H1 (cell line): ENCODE results near the gene AK8. TPM values are rescaled to one million over a fixed set of nuclear protein-coding genes. Genes with fewer than 3 reads are reported as not detected.

ENCODE experiments used
- CTCF ChIA-PET: fragments of 300-600 bp; sonication (Branson Sonifier 250); formaldehyde crosslinking; loops from one replicate; lab custom pipeline; 2021; ENCODE audit not compliant: partially characterized antibody; lab: Charles Lee
- POLR2A ChIA-PET: fragments of 300-600 bp; sonication (Branson Sonifier 250); formaldehyde crosslinking; loops from one replicate; lab custom pipeline; 2021; ENCODE audit warnings: inconsistent platforms; ENCODE audit not compliant: partially characterized antibody; lab: Charles Lee
- DNase-seq, 2 experiments: peaks; one replicate each; pipeline versions ENCODE4 v3.0.0 to v3.0.0-alpha.2; 2010 to 2022; ENCODE audit warnings: low spot score in 2 of 2, low read depth in 1 of 2, mixed read lengths in 1 of 2
- FAIRE-seq: peaks from 2 replicates; lab custom pipeline; 2011; peaks lifted over from hg19 to GRCh38; lab: Jason Lieb, UNC
- H2AFZ ChIP-seq: 2 replicates; pipeline ENCODE4 v1.8.1; 2012; ENCODE audit warnings: low read length, inconsistent platforms
- H2AK5ac ChIP-seq: 2 replicates; pipeline ENCODE4 v1.6.1; 2013; ENCODE audit warnings: low read depth, low read length
- H2BK120ac ChIP-seq: replicated peaks from 2 replicates; pipeline ENCODE3; 2013; ENCODE audit warnings: low read depth, low read length, inconsistent platforms
- H2BK12ac ChIP-seq: 2 replicates; pipeline ENCODE4 v1.6.1; 2013; ENCODE audit warnings: low read depth, low read length
- H2BK15ac ChIP-seq: 2 replicates; pipeline ENCODE4 v1.6.1; 2013; ENCODE audit warnings: low read length
- H2BK20ac ChIP-seq: 2 replicates; pipeline ENCODE4 v1.6.1; 2013; ENCODE audit warnings: low read length
- H2BK5ac ChIP-seq: 2 replicates; pipeline ENCODE4 v1.6.1; 2013; ENCODE audit warnings: low read depth, low read length
- H3K14ac ChIP-seq: 2 replicates; pipeline ENCODE4 v1.6.1; 2013; ENCODE audit warnings: inconsistent platforms; ENCODE audit not compliant: insufficient read length
- H3K18ac ChIP-seq: 2 replicates; pipeline ENCODE4 v1.6.1; 2013; ENCODE audit warnings: low read length; ENCODE audit errors: extremely low read depth
- H3K23ac ChIP-seq: 2 replicates; pipeline ENCODE4 v1.6.1; 2013; ENCODE audit warnings: inconsistent platforms; ENCODE audit not compliant: insufficient read length
- H3K23me2 ChIP-seq: 2 replicates; pipeline ENCODE4 v1.6.1; 2013; ENCODE audit warnings: low read depth, low read length
- H3K27ac ChIP-seq: 2 replicates; pipeline ENCODE4 v1.6.1; 2011; ENCODE audit warnings: low read depth, low read length, inconsistent platforms
- H3K27me3 ChIP-seq, 4 experiments: replicated peaks in 1 of 4; 1 replicate in 1 of 4; 2 replicates in 3 of 4; pipeline versions ENCODE4 v1.6.1 to v1.8.1; 2011 to 2013; ENCODE audit warnings: low read length in 3 of 4, mild to moderate bottlenecking in 3 of 4, inconsistent platforms in 2 of 4, mixed read lengths in 2 of 4, moderate library complexity in 1 of 4; ENCODE audit not compliant: control insufficient read depth in 3 of 4, insufficient read depth in 3 of 4; ENCODE audit errors: extremely low read depth in 1 of 4
- H3K36me3 ChIP-seq, 4 experiments: 2 replicates each; pipeline versions ENCODE4 v1.6.1 to v1.8.1; 2011 to 2013; ENCODE audit warnings: mild to moderate bottlenecking in 4 of 4, low read length in 3 of 4, moderate library complexity in 2 of 4, control low read depth in 1 of 4, inconsistent platforms in 1 of 4; ENCODE audit not compliant: insufficient read depth in 4 of 4, control insufficient read depth in 2 of 4
- H3K4ac ChIP-seq: replicated peaks from 2 replicates; pipeline ENCODE3; 2013; ENCODE audit warnings: low read length, low read depth, mixed read lengths, inconsistent platforms; ENCODE audit not compliant: insufficient read length
- H3K4me1 ChIP-seq, 4 experiments: replicated peaks in 1 of 4; 1 replicate in 1 of 4; 2 replicates in 3 of 4; pipeline versions ENCODE4 v1.6.1 to v1.8.1; 2011 to 2013; ENCODE audit warnings: low read length in 3 of 4, inconsistent platforms in 2 of 4, mixed read lengths in 1 of 4; ENCODE audit not compliant: insufficient read depth in 4 of 4, control insufficient read depth in 3 of 4
- H3K4me2 ChIP-seq, 2 experiments: 2 replicates each; pipeline versions ENCODE4 v1.6.1 to v1.8.1; 2011 to 2013; ENCODE audit warnings: low read depth in 2 of 2, low read length in 2 of 2, control low read depth in 1 of 2, inconsistent platforms in 1 of 2, mild to moderate bottlenecking in 1 of 2; ENCODE audit not compliant: insufficient read depth in 1 of 2
- H3K4me3 ChIP-seq, 4 experiments: fragments of 200-600, 300-600 bp in 1 of 4; sonication (generic), shearing (Covaris generic), sonication (Bioruptor Twin) in 1 of 4; 2 replicates each; pipeline versions ENCODE4 v1.5.1 to v1.8.1; 2011 to 2016; ENCODE audit warnings: low read length in 4 of 4, low read depth in 3 of 4, control low read depth in 2 of 4, inconsistent platforms in 2 of 4, mild to moderate bottlenecking in 2 of 4, mixed read lengths in 1 of 4, moderate library complexity in 1 of 4; ENCODE audit not compliant: insufficient read depth in 2 of 4; ENCODE audit errors: extremely low read depth in 1 of 4
- H3K56ac ChIP-seq: replicated peaks from 2 replicates; pipeline ENCODE3; 2013; ENCODE audit warnings: low read depth, mild to moderate bottlenecking, mixed read lengths, low read length, inconsistent platforms; ENCODE audit not compliant: insufficient read length
- H3K79me1 ChIP-seq: 2 replicates; pipeline ENCODE4 v1.6.1; 2013; ENCODE audit warnings: low read depth, low read length, control low read depth
- H3K79me2 ChIP-seq, 2 experiments: 2 replicates each; pipeline versions ENCODE4 v1.6.1 to v1.8.1; 2012 to 2013; ENCODE audit warnings: low read length in 2 of 2, mild to moderate bottlenecking in 2 of 2, inconsistent platforms in 1 of 2; ENCODE audit not compliant: insufficient read depth in 2 of 2, control insufficient read depth in 1 of 2
- H3K9ac ChIP-seq, 4 experiments: replicated peaks in 1 of 4; 1 replicate in 1 of 4; 2 replicates in 3 of 4; pipeline versions ENCODE4 v1.6.1 to v1.8.1; 2011 to 2013; ENCODE audit warnings: low read depth in 3 of 4, low read length in 3 of 4, control low read depth in 2 of 4, mild to moderate bottlenecking in 2 of 4, moderate library complexity in 2 of 4, inconsistent platforms in 1 of 4; ENCODE audit errors: extremely low read depth in 1 of 4
- H3K9me3 ChIP-seq, 2 experiments: 2 replicates each; pipeline versions ENCODE4 v1.6.1 to v1.8.1; 2012 to 2013; ENCODE audit warnings: mild to moderate bottlenecking in 2 of 2, moderate library complexity in 2 of 2, control low read depth in 1 of 2, inconsistent platforms in 1 of 2, low read depth in 1 of 2, low read length in 1 of 2, mixed read lengths in 1 of 2; ENCODE audit not compliant: insufficient read depth in 2 of 2
- H4K20me1 ChIP-seq, 2 experiments: replicated peaks in 1 of 2; 2 replicates each; pipeline versions ENCODE3 to v1.8.1; 2011 to 2013; ENCODE audit warnings: inconsistent platforms in 2 of 2, low read length in 2 of 2, mild to moderate bottlenecking in 1 of 2; ENCODE audit not compliant: insufficient read depth in 2 of 2, control insufficient read depth in 1 of 2
- H4K5ac ChIP-seq: 2 replicates; pipeline ENCODE4 v1.6.1; 2013; ENCODE audit warnings: low read length, low read depth, mixed read lengths, inconsistent platforms; ENCODE audit not compliant: insufficient read length
- H4K8ac ChIP-seq: 2 replicates; pipeline ENCODE4 v1.8.0; 2013; ENCODE audit warnings: mild to moderate bottlenecking, moderate library complexity, low read length, inconsistent platforms; ENCODE audit not compliant: insufficient read depth; ENCODE audit errors: extremely low read depth
- H4K91ac ChIP-seq: replicated peaks from 2 replicates; pipeline ENCODE3; 2013; ENCODE audit warnings: low read length, mixed read lengths, inconsistent platforms; ENCODE audit not compliant: insufficient read length
- ASH2L ChIP-seq: fragments of 200-600, 300-600 bp; sonication (generic); IDR thresholded peaks from one replicate; pipeline ENCODE4 v1.7.1; 2017; ENCODE audit warnings: low read length
- ATF3 ChIP-seq: IDR thresholded peaks from 2 replicates; pipeline ENCODE4 v1.6.1; 2011; ENCODE audit warnings: low read depth, mild to moderate bottlenecking, low read length; ENCODE audit not compliant: insufficient read depth
- BCL11A ChIP-seq, 2 experiments: IDR thresholded peaks; one replicate each; pipeline ENCODE4 v1.6.1; 2011; ENCODE audit warnings: low read depth in 2 of 2, low read length in 2 of 2, mild to moderate bottlenecking in 2 of 2
- CBX5 ChIP-seq: fragments of 300-800, 300-1000 bp; sonication (generic); IDR thresholded peaks from 2 replicates; pipeline ENCODE4 v1.7.1; 2016; ENCODE audit warnings: antibody characterized with exemption, low read length, low read depth
- CEBPB ChIP-seq: IDR thresholded peaks from 2 replicates; pipeline ENCODE4 v1.6.1; 2012; ENCODE audit warnings: low read depth, low read length
- CTBP2 ChIP-seq: IDR thresholded peaks from 2 replicates; pipeline ENCODE4 v1.7.0; 2011; ENCODE audit warnings: borderline replicate concordance, mild to moderate bottlenecking, moderate library complexity, mixed read lengths, low read length; ENCODE audit not compliant: insufficient read depth, insufficient read length
- HDAC6 ChIP-seq: IDR thresholded peaks from one replicate; pipeline ENCODE4 v1.7.1; 2012; ENCODE audit warnings: low read depth, mild to moderate bottlenecking, inconsistent platforms, low read length, moderate library complexity
- JUN ChIP-seq: IDR thresholded peaks from 2 replicates; pipeline ENCODE4 v1.6.1; 2011; ENCODE audit warnings: low read depth, mild to moderate bottlenecking, improper control_type of control experiment, low read length
- JUND ChIP-seq: IDR thresholded peaks from 2 replicates; pipeline ENCODE4 v1.6.1; 2011; ENCODE audit warnings: mild to moderate bottlenecking, improper control_type of control experiment, low read length
- KDM1A ChIP-seq: fragments of 200-600, 300-600 bp; sonication (generic); IDR thresholded peaks from 2 replicates; pipeline ENCODE4 v1.7.1; 2016; ENCODE audit warnings: mild to moderate bottlenecking, low read length, borderline replicate concordance
- POLR2AphosphoS5 ChIP-seq: IDR thresholded peaks from 2 replicates; pipeline ENCODE4 v1.6.1; 2011; ENCODE audit warnings: low read depth, low read length
- RXRA ChIP-seq: IDR thresholded peaks from 2 replicates; pipeline ENCODE4 v1.6.1; 2011; ENCODE audit warnings: low read depth, mild to moderate bottlenecking, low read length, moderate library complexity; ENCODE audit not compliant: insufficient read depth
- SIRT6 ChIP-seq: IDR thresholded peaks from one replicate; pipeline ENCODE4 v1.7.1; 2012; ENCODE audit warnings: low read length, inconsistent platforms
- TCF12 ChIP-seq: IDR thresholded peaks from 2 replicates; pipeline ENCODE4 v1.6.1; 2011; ENCODE audit warnings: low read depth, mild to moderate bottlenecking, low read length
- ZNF274 ChIP-seq: IDR thresholded peaks from 2 replicates; pipeline ENCODE4 v1.7.0; 2012; ENCODE audit warnings: low read length, borderline replicate concordance; ENCODE audit errors: extremely low read depth
- WGBS, 2 experiments: shearing (Covaris generic) in 1 of 2; methylation state at CpG; one replicate each; pipeline versions ENCODE4 v1.1.6 to v1.1.7; 2013 to 2015; ENCODE audit warnings: low lambda C conversion rate in 2 of 2, mixed read lengths in 2 of 2, inconsistent platforms in 1 of 2, low coverage in 1 of 2, missing lambda C conversion rate in 1 of 2; ENCODE audit not compliant: insufficient replicate concordance in 2 of 2, insufficient coverage in 1 of 2, insufficient read length in 1 of 2; ENCODE audit errors: extremely low coverage in 1 of 2, missing lambda C conversion rate in 1 of 2; 5-methylcytosine and 5-hydroxymethylcytosine counted together
- polyA plus RNA-seq, 7 experiments: library from polyadenylated mRNA; depleted of rRNA in 3 of 7; stranded (reverse) in 5 of 7; unstranded in 2 of 7; fragments of >200 nt in 5 of 7; fragments of 200-250 nt in 2 of 7; gene quantifications; 1 replicate in 5 of 7; 2 replicates in 1 of 7; 4 replicates in 1 of 7; pipeline versions ENCODE4 v1.2.1 to v1.2.3, GENCODE V29; 2011 to 2013; ENCODE audit warnings: missing spikeins in 2 of 7, mixed read lengths in 2 of 7
- total RNA-seq: library from RNA; stranded (reverse); fragmentation: NEBNext Ultra II Directional; extraction: Animal tissue kit (Norgen Biotek cat#: 25700); gene quantifications from 2 replicates; pipeline ENCODE4 v1.2.1, GENCODE V29; 2021

AK8 gene
- total and polyA plus RNA-seq, 2 of the 8 experiments (the other 6 are each of a cell fraction or from before 2014, with no cell fraction given) = 0.35 to 0.48 TPM

DNA sequence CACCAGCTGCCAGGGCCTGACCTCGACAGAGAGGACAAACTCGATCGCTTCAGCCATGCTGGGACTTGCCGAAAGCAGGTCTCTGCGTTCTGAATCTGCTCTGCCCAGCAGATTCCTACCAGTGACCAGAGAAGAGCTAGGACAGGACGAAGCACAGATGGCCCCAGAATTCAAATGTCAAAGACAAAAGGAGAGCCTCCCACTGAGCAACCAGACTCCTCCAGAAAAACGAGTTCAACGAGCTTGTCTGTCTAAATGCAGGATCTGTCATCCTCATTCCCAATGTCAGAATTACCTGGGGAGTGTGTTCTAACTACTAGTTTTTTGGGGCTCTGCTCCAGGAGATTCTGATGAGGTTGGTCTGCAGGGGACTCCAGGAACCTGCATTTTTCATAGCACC lies 13.4 kb downstream of the AK8 start:
- Histone ChIP-seq H3K23ac (no peak overlapping the region), H3K27me3 (no peaks in the 10 kb centered on the region; a peak in 2 of 7 replicates), H2BK20ac (no peak overlapping the region), H3K9ac (no peak overlapping the region), H3K4me3 (no peak overlapping the region), H3K4me1 (peaks cover 0 to 2% (median 1%) of the 10 kb centered on the region in 4 experiments; a peak in 1 of 7 replicates), H2BK120ac (no peak overlapping the region), H2BK12ac (no peak overlapping the region), H3K56ac (no peak overlapping the region), H2BK15ac (no peak overlapping the region), H4K91ac (no peak overlapping the region), H3K27ac (no peak overlapping the region), H3K23me2 (no peaks in the 10 kb centered on the region), H2AFZ (no peak overlapping the region), H4K20me1 (peaks cover 0 to 1% of the 10 kb centered on the region in 2 experiments), H4K5ac (no peak overlapping the region), H2BK5ac (no peak overlapping the region), H3K36me3 (no peaks in the 10 kb centered on the region), H3K18ac (no peak overlapping the region), H3K79me2 (no peaks in the 10 kb centered on the region), H4K8ac (no peak overlapping the region), H3K4ac (no peak overlapping the region), H3K14ac (no peak overlapping the region), H3K79me1 (no peaks in the 10 kb centered on the region), H3K4me2 (no peak overlapping the region), H2AK5ac (no peak overlapping the region), H3K9me3 (no peaks in the 10 kb centered on the region)
- 77% methylated on average over 8 of the region's 8 CpGs; no CpG with 5 or more reads in 1 of the 2 experiments for WGBS, 2 experiments
- DNase-seq = no peak
- FAIRE-seq = no peak
- ChIA-PET POLR2A (interaction anchor here (1.0 kb wide), 1 partner anchor 10 kb away, joined by 3 read pairs; no protein-coding TSS in a partner anchor), CTCF (interaction anchor here (1.1 to 1.8 kb wide), 4 partner anchors 10 to 37 kb away, joined by 3 to 7 read pairs (median 5); no protein-coding TSS in a partner anchor)
- TF ChIP-seq CEBPB (no peak), POLR2AphosphoS5 (no peak), SIRT6 (no peak), JUN (no peak), BCL11A (IDR thresholded peaks at IDR 0.05; ENCODE audit: low read depth in 2 of 2, low read length in 2 of 2) (no peak), RXRA (no peak), CBX5 (no peak), JUND (no peak), ZNF274 (no peak), KDM1A (no peak), HDAC6 (no peak), TCF12 (no peak), CTBP2 (no peak), ASH2L (no peak), ATF3 (no peak)
